RWPE1 (cell line): ENCODE data around the gene PDSS2.

Experiments used
- CTCF ChIA-PET: fragments of 350-600 bp; sonication (Branson Sonifier 250); formaldehyde crosslinking; extraction: SDS; loops from one replicate; lab custom pipeline; 2021; lab: Yijun Ruan, JAX
- POLR2A ChIA-PET: fragments of 400-600 bp; formaldehyde crosslinking; extraction: SDS; loops from one replicate; lab custom pipeline; 2020; ENCODE audit warnings: antibody characterized with exemption; ENCODE audit not compliant: low non-redundant PET; lab: Yijun Ruan, JAX
- DNase-seq: peaks from one replicate; pipeline ENCODE4 v3.0.0; 2012; ENCODE audit warnings: low spot score
- H3K27ac ChIP-seq: fragments of 450-650 bp; 2 replicates; pipeline ENCODE4 v1.5.1; 2017
- TF ChIP-seq, protein P1 (sequence below): fragments of 450-650 bp; conservative IDR thresholded peaks from 2 replicates; pipeline ENCODE4 v1.5.1; 2017; ENCODE audit warnings: low read depth, mild to moderate bottlenecking

PDSS2 gene

DNA sequence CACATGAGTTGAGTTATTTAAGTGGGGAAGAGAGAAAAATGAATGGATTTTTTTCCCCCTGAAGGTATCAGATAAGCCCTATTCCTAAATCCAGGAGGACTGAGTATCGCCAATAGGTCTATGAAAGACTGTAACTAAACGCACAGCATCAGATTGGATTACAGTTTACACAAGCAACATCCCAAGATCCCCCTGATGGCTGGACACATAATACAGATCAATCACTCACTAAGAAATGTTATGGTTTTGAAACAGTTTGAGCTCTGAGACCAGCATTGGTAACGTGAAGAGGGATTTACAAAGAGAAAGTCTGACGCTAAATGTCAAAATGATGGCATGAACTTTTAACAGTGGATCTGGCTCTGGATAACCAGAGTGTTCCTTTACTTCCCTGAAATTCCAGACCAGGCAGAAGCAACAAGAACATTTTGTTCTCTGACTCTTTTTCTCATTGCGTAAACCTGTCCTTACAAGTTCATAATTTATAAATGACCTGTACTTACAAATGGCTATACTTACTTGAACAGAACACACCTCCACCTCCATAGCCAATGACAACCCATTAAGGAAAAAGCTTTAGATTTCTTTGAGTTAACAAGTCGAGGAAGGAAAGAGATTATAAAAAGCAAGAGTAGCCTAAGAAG is 212.3 kb downstream of the PDSS2 start:
- TF ChIP-seq, protein P1, sequence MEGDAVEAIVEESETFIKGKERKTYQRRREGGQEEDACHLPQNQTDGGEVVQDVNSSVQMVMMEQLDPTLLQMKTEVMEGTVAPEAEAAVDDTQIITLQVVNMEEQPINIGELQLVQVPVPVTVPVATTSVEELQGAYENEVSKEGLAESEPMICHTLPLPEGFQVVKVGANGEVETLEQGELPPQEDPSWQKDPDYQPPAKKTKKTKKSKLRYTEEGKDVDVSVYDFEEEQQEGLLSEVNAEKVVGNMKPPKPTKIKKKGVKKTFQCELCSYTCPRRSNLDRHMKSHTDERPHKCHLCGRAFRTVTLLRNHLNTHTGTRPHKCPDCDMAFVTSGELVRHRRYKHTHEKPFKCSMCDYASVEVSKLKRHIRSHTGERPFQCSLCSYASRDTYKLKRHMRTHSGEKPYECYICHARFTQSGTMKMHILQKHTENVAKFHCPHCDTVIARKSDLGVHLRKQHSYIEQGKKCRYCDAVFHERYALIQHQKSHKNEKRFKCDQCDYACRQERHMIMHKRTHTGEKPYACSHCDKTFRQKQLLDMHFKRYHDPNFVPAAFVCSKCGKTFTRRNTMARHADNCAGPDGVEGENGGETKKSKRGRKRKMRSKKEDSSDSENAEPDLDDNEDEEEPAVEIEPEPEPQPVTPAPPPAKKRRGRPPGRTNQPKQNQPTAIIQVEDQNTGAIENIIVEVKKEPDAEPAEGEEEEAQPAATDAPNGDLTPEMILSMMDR = no peak
- ChIA-PET CTCF (interaction anchor here (0.6 to 0.8 kb wide), 2 partner anchors 144 to 601 kb away, joined by 3 to 4 read pairs; no protein-coding TSS in a partner anchor), POLR2A (no interaction called here)
- DNase-seq = peak; percentile 36
- peak overlapping the region; percentile 97 for H3K27ac ChIP-seq

GRCh38 chr6:107246249-107246971 is 213.0 kb downstream of the PDSS2 start:
- CTCF ChIA-PET = interaction anchor here (0.8 kb wide), 1 partner anchor 601 kb away, joined by 4 read pairs; no protein-coding TSS in a partner anchor
- H3K27ac ChIP-seq = peak overlapping the region; percentile 97; the same call in 1 of the 2 replicates
- TF ChIP-seq, protein P1 = no peak
- POLR2A ChIA-PET = no interaction called here
- DNase-seq = no peak

DNA sequence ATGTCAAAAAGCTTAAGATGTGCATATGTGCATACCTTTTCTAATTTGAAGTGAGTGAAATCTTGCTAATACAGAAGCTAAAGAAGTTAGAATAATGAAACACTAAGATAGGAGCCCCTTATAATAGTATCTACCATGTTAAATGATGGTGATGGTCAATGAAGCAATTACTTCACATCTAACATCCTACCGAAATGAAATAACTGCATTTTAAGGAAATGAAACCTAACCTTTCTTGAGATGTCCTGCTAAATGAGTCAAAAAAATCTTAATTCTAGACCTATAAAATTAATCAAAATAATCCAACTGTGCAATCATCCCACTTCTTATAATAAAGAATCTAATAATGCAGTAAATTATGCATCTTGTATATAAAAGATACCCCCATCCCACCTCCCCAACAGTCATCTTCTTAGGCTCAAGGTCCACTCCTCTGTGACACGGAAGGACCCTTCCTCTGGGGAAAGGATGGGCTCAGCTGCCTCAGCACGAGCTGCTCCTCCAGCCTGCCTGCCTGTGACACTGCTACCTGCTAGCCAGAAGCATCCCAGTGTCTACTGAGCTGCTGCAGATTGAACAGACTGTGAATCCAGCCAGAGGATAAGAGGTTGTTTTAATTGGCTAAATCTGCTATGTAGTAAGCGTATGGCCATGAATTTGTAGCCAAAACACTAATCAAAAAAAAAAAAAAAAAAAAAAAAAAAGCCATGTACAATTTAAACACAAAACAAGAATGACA is 214.5 kb downstream of the PDSS2 start:
- TF ChIP-seq, protein P1 = no peak
- DNase-seq = no peak
- CTCF ChIA-PET = interaction anchor here (0.6 kb wide), 1 partner anchor 202 kb away, joined by 3 read pairs; no protein-coding TSS in a partner anchor

GRCh38 chr6:107244082-107244741 is 215.2 kb downstream of the PDSS2 start:
- CTCF ChIA-PET = no interaction called here
- peak overlapping the region; percentile 56 for H3K27ac ChIP-seq
- no peak for DNase-seq
- POLR2A ChIA-PET = no interaction called here
- TF ChIP-seq, protein P1 = no peak

More for the DNA sequence above, 214.5 kb downstream of the PDSS2 start:
- POLR2A ChIA-PET = no interaction called here
- H3K27ac ChIP-seq = peak overlapping the region; percentile 60

- CTCF ChIA-PET = interaction anchor here (0.6 kb wide), 1 partner anchor 88 kb away, joined by 4 read pairs; no protein-coding TSS in a partner anchor
- peak overlapping the region; percentile 56 for H3K27ac ChIP-seq
- DNase-seq = no peak
- POLR2A ChIA-PET = no interaction called here
- TF ChIP-seq, protein P1 = no peak
Measured at GRCh38 chr6:107243471-107243870, 215.9 kb downstream of the PDSS2 start.
